WI38 (cell line): ENCODE measurements around the gene CD93.

ENCODE experiments used
- H3K4me3 ChIP-seq: 2 replicates; pipeline ENCODE4 v1.5.1; 2011; ENCODE audit warnings: low read depth, mild to moderate bottlenecking, control low read depth, low read length
- TF ChIP-seq, protein P1 (sequence below): IDR thresholded peaks from 2 replicates; pipeline ENCODE4 v1.5.1; 2012; ENCODE audit warnings: low read depth, mild to moderate bottlenecking, control low read depth, low read length

Gene CD93

DNA sequence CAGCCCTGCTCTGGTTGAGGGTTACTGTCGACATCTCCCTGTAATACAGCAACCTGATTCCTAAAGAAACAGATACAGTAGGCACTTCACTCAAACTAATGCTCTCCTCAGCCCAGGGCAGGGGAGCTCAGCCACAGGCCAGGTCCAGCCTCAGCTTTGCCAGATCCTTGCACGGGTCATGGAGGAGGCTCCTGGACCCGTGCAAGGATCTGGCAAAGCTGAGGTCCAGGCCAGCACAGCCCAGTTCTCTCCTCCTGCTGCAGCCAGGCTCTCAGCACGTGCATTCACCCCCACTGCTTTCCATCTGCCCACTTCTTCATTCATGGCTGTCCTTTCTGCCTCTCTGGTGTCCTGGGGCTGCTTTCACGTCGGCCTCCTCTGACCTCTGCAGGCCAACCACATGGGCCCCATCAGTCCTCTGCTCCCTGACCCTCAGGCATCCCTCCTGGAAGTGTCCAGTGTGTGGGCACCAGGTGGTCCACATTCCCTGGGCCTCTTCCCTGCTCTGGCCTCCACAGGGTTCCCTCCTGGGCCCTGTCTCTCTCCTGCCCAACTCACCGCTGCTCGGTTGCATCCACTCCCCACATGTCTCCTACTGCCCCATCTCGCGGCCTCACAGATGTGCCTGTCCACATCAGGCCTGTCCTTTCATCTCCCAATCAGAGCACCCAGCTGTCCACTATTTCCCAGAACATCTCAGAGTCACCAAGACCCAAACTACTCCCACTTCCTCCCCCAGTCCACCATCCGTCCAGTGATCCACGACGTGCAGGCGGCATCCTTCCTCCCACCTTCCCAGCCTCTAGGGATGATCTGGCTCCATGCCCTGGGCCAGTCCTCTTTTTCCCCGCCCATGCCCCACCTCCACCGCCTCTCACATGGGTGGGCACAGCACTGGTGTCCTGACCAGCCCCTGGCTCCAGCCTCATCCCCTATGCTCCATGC is 11.8 kb upstream of the CD93 start:
- TF ChIP-seq, protein P1, sequence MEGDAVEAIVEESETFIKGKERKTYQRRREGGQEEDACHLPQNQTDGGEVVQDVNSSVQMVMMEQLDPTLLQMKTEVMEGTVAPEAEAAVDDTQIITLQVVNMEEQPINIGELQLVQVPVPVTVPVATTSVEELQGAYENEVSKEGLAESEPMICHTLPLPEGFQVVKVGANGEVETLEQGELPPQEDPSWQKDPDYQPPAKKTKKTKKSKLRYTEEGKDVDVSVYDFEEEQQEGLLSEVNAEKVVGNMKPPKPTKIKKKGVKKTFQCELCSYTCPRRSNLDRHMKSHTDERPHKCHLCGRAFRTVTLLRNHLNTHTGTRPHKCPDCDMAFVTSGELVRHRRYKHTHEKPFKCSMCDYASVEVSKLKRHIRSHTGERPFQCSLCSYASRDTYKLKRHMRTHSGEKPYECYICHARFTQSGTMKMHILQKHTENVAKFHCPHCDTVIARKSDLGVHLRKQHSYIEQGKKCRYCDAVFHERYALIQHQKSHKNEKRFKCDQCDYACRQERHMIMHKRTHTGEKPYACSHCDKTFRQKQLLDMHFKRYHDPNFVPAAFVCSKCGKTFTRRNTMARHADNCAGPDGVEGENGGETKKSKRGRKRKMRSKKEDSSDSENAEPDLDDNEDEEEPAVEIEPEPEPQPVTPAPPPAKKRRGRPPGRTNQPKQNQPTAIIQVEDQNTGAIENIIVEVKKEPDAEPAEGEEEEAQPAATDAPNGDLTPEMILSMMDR, result no peak
- no peak overlapping the region for H3K4me3 ChIP-seq

DNA sequence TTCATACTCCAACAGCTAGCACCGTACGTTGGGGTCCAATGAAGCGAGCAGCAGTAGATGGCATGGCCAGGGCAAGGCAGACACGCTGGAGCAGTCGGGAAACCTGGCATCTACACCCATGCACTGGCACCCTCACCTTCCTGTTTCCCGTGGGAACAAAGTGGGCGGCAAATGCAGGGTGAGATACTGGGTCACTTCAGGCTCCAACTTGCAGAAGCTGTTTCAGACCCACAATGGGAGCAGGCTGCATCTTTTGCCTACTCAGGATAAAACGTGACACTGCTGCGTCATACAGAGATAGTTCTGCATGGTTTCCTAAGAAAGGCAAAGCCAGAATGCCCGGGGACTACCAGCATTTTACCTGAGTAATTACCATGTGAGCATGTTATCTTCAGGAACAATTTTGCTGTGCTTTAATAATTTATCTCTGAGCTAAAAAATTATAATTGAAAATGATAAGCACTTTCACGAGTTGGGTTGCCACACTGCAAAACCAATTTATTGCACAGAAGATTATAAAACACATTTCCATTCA is 10.9 kb upstream of the CD93 start:
- TF ChIP-seq, protein P1, result no peak
- H3K4me3 ChIP-seq, result no peak overlapping the region

DNA sequence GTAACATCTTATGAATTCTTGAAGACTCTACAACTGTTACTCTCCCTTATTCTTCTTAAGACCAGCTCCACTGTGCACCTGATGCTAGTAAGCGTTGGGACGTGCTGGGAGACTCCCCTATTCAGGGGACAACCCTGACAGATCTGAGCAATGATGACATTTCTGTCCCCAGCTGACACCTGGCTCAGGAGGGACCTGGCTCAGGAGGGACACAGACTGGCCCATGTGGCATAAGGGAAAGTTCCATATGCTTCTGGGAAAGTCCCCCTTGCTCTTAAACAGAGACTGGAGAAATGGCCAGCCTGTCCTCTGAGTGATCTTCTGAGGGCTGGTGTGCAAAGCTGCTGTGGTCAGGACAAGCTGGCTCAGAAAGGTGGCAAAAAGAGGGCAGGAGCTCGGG is 10.0 kb upstream of the CD93 start:
- TF ChIP-seq, protein P1, result no peak
- no peak overlapping the region for H3K4me3 ChIP-seq

DNA sequence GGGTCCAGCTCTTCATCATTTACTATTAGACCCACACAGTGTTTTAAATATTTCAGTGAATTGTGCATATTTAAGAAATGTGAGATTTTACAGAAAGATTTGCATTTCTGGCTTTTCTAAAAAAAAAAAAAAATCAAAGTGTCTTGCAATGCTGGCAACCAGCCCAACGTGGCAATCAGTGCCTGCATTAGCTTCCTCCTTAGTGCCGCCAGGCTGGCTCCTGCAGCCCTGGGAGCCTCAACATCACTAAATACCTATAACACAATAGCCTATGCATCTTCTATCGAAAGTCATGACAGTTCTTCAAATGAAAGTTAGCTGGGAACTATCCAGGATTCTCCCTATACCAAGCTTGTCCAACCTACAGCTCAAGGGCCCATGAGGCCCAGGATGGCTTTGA is 9.4 kb upstream of the CD93 start:
- TF ChIP-seq, protein P1, result no peak

DNA sequence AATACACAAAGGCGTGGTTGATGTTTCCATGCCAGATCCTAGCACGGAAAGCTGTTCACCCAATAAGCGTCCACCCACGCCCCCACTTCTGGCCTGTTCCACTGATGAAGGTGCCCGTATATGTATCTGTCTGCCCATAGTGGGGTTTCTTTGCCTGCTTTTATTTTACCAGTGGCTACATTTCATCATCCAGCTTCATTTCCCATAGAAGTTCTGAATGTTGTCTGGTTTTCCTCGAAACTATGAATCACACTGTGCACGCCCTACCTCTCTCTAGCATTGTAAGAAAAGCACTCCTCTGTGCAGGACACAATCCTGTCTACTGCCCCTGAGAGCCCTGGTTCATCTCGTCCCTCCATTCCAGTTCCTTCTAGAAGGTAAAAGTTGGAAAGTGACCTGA is 8.8 kb upstream of the CD93 start:
- TF ChIP-seq, protein P1, result no peak
- no peak overlapping the region for H3K4me3 ChIP-seq

More for the DNA sequence above, 9.4 kb upstream of the CD93 start:
- H3K4me3 ChIP-seq, result no peak overlapping the region

DNA sequence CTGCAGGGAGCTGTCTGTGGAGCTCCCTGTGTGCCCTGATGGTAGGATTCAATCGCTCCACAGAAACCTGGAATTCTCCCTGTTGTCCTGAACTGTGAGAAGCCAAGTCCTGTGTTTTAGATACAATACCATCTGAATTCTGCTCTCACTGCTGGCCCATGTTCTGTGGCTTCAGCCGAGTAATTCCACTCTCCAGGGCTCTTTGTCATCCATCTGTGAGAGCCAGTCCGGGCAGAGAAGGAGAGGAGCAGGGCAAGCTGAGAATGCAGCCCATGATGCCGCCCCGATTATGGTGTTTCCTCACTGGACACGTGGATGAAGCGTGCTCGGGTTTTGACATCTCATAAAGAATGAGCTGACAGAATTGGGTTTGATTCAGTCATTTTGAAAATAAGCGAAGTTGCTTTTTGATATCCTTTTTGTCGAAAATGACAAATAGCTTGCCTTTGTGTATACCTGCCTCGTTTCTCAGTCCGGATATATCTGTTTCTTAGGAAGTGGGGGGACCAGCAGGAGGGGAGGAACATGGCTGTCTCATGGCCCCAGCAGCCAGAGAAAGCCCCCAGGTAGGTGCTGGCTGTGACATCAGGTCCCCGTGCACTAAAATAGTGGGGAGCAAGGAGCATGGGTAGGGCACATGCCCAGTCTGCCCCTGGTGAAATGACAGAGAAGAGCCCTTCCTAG is 8.2 kb upstream of the CD93 start:
- no peak overlapping the region for H3K4me3 ChIP-seq
- TF ChIP-seq, protein P1, result no peak

DNA sequence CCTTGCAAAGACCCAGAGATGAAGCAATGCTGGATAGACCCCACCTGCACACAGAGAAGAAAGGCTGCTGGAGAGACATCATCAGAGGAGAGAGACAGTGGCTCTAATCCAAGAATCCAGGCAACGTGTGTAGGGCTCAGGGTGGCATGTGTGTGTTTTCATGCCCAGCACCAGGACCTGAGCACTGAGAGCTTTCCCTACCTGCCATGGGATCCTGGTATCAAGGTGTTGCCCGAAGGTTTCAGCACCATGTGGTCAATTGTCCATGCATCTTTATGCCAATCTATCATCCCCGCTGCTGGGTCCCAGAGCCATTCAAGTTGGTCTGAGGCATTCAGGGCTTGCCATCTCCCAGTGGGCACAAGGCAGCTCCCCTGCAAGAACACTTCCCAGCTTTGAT is 7.5 kb upstream of the CD93 start:
- TF ChIP-seq, protein P1, result no peak
- no peak overlapping the region for H3K4me3 ChIP-seq
